ENCODE measurements around the gene VCAN. TPM values are rescaled to one million over a fixed set of nuclear protein-coding genes. Genes with fewer than 3 reads are reported as not detected.

The VCAN gene
- polyA plus RNA-seq, 1 experiment: 38.0 TPM

DNA sequence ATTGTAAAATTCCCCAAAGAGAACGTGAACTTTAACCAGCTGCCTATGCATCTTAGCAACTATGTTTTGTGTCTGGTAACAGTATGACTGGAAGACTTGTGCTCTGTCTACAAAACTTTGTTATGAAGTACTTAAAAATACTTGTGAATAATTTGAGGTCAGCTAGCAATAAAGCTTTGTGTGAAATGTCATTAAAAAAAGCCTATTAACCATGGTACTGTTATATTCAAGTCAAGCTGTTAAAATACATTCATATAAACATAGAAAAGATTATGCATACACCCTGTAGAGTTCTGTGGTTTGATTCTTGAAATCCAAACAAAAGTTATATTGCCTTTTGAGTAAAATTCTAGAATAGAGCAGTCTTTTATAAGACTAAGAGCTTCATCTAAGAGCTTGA, 60.1 kb downstream of the VCAN start:
- TF ChIP-seq, protein P1, sequence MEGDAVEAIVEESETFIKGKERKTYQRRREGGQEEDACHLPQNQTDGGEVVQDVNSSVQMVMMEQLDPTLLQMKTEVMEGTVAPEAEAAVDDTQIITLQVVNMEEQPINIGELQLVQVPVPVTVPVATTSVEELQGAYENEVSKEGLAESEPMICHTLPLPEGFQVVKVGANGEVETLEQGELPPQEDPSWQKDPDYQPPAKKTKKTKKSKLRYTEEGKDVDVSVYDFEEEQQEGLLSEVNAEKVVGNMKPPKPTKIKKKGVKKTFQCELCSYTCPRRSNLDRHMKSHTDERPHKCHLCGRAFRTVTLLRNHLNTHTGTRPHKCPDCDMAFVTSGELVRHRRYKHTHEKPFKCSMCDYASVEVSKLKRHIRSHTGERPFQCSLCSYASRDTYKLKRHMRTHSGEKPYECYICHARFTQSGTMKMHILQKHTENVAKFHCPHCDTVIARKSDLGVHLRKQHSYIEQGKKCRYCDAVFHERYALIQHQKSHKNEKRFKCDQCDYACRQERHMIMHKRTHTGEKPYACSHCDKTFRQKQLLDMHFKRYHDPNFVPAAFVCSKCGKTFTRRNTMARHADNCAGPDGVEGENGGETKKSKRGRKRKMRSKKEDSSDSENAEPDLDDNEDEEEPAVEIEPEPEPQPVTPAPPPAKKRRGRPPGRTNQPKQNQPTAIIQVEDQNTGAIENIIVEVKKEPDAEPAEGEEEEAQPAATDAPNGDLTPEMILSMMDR (IDR thresholded peaks at IDR 0.05; ENCODE audit: insufficient read depth, low read depth, low read length): no peak
- Histone ChIP-seq H3K36me3 (ENCODE audit: control insufficient read depth, insufficient read depth, low read length) (no peaks in the 10 kb centered on the region), H3K4me3 (ENCODE audit: low read depth, low read length) (no peak overlapping the region), H3K27me3 (ENCODE audit: control insufficient read depth, insufficient read depth, low read length) (no peaks in the 10 kb centered on the region)
- no peak for DNase-seq (ENCODE audit: low read depth)
- ChIA-PET CTCF (no interaction called here), POLR2A (no interaction called here)

DNA sequence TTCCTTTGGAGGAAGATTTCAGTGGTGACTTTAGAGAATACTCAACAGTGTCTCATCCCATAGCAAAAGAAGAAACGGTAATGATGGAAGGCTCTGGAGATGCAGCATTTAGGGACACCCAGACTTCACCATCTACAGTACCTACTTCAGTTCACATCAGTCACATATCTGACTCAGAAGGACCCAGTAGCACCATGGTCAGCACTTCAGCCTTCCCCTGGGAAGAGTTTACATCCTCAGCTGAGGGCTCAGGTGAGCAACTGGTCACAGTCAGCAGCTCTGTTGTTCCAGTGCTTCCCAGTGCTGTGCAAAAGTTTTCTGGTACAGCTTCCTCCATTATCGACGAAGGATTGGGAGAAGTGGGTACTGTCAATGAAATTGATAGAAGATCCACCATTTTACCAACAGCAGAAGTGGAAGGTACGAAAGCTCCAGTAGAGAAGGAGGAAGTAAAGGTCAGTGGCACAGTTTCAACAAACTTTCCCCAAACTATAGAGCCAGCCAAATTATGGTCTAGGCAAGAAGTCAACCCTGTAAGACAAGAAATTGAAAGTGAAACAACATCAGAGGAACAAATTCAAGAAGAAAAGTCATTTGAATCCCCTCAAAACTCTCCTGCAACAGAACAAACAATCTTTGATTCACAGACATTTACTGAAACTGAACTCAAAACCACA, 67.4 kb downstream of the VCAN start:
- TF ChIP-seq, protein P1 (IDR thresholded peaks at IDR 0.05; ENCODE audit: insufficient read depth, low read depth, low read length): no peak
- Histone ChIP-seq H3K27me3 (ENCODE audit: control insufficient read depth, insufficient read depth, low read length) (no peaks in the 10 kb centered on the region), H3K4me3 (ENCODE audit: low read depth, low read length) (no peak overlapping the region), H3K36me3 (ENCODE audit: control insufficient read depth, insufficient read depth, low read length) (no peaks in the 10 kb centered on the region)
- CTCF ChIA-PET: no interaction called here
- POLR2A ChIA-PET: no interaction called here
- DNase-seq (ENCODE audit: low read depth): no peak

DNA sequence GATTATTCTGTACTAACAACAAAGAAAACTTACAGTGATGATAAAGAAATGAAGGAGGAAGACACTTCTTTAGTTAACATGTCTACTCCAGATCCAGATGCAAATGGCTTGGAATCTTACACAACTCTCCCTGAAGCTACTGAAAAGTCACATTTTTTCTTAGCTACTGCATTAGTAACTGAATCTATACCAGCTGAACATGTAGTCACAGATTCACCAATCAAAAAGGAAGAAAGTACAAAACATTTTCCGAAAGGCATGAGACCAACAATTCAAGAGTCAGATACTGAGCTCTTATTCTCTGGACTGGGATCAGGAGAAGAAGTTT, 67.9 kb downstream of the VCAN start:
- ChIA-PET POLR2A (no interaction called here), CTCF (interaction anchor here (1.6 kb wide), 1 partner anchor 10 kb away, joined by 4 read pairs; no protein-coding TSS in a partner anchor)
- Histone ChIP-seq H3K27me3 (ENCODE audit: control insufficient read depth, insufficient read depth, low read length) (no peaks in the 10 kb centered on the region), H3K36me3 (ENCODE audit: control insufficient read depth, insufficient read depth, low read length) (no peaks in the 10 kb centered on the region), H3K4me3 (ENCODE audit: low read depth, low read length) (no peak overlapping the region)
- no peak for DNase-seq (ENCODE audit: low read depth)
- TF ChIP-seq, protein P1 (IDR thresholded peaks at IDR 0.05; ENCODE audit: insufficient read depth, low read depth, low read length): no peak

DNA sequence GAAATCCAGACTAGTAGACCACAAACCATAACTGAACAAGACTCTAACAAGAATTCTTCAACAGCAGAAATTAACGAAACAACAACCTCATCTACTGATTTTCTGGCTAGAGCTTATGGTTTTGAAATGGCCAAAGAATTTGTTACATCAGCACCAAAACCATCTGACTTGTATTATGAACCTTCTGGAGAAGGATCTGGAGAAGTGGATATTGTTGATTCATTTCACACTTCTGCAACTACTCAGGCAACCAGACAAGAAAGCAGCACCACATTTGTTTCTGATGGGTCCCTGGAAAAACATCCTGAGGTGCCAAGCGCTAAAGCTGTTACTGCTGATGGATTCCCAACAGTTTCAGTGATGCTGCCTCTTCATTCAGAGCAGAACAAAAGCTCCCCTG, 68.6 kb downstream of the VCAN start:
- CTCF ChIA-PET: interaction anchor here (1.6 kb wide), 1 partner anchor 10 kb away, joined by 4 read pairs; no protein-coding TSS in a partner anchor
- POLR2A ChIA-PET: interaction anchor here (0.5 kb wide), 1 partner anchor 593 kb away, joined by 3 read pairs; no protein-coding TSS in a partner anchor

DNA sequence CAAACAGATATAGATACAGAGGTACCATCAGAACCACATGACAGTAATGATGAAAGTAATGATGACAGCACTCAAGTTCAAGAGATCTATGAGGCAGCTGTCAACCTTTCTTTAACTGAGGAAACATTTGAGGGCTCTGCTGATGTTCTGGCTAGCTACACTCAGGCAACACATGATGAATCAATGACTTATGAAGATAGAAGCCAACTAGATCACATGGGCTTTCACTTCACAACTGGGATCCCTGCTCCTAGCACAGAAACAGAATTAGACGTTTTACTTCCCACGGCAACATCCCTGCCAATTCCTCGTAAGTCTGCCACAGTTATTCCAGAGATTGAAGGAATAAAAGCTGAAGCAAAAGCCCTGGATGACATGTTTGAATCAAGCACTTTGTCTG, 69.2 kb downstream of the VCAN start:
- H3K27me3 ChIP-seq (ENCODE audit: control insufficient read depth, insufficient read depth, low read length): no peaks in the 10 kb centered on the region
- no peak for DNase-seq (ENCODE audit: low read depth)
- CTCF ChIA-PET: interaction anchor here (0.7 to 1.6 kb wide), 2 partner anchors 9 to 14 kb away, joined by 3 to 4 read pairs; no protein-coding TSS in a partner anchor
- TF ChIP-seq, protein P1 (IDR thresholded peaks at IDR 0.05; ENCODE audit: insufficient read depth, low read depth, low read length): no peak
- no peak overlapping the region for H3K4me3 ChIP-seq (ENCODE audit: low read depth, low read length)
- POLR2A ChIA-PET: no interaction called here
- no peaks in the 10 kb centered on the region for H3K36me3 ChIP-seq (ENCODE audit: control insufficient read depth, insufficient read depth, low read length)

More for the DNA sequence above, 68.6 kb downstream of the VCAN start:
- TF ChIP-seq, protein P1 (IDR thresholded peaks at IDR 0.05; ENCODE audit: insufficient read depth, low read depth, low read length): no peak
- DNase-seq (ENCODE audit: low read depth): no peak
- Histone ChIP-seq H3K4me3 (ENCODE audit: low read depth, low read length) (no peak overlapping the region), H3K36me3 (ENCODE audit: control insufficient read depth, insufficient read depth, low read length) (no peaks in the 10 kb centered on the region), H3K27me3 (ENCODE audit: control insufficient read depth, insufficient read depth, low read length) (no peaks in the 10 kb centered on the region)
